RWPE2 (cell line): ENCODE results near the gene HMCN2.

Experiments
- ATAC-seq: fragments of 200-7000 bp; cut with Tn5 transposase; 3 replicates; pipeline ENCODE4 v1.9.1; 2021; ENCODE audit warnings: low read depth
- DNase-seq: peaks from one replicate; pipeline ENCODE4 v3.0.0-alpha.2; 2020; ENCODE audit warnings: low spot score
- H3K27ac ChIP-seq: fragments of 450-650 bp; 2 replicates; pipeline ENCODE4 v1.5.1; 2017; ENCODE audit warnings: mild to moderate bottlenecking; ENCODE audit not compliant: poor library complexity, severe bottlenecking
- H3K27me3 ChIP-seq: fragments of 250-450 bp; sonication (Bioruptor Pico); 2 replicates; pipeline ENCODE4 v1.5.1; 2021; ENCODE audit warnings: mild to moderate bottlenecking, moderate library complexity; ENCODE audit not compliant: insufficient read depth, poor library complexity, severe bottlenecking
- H3K36me3 ChIP-seq: fragments of 250-450 bp; sonication (Bioruptor Pico); 2 replicates; pipeline ENCODE4 v1.5.1; 2020; ENCODE audit warnings: low read depth, mild to moderate bottlenecking, moderate library complexity
- H3K4me1 ChIP-seq: fragments of 250-450 bp; sonication (Bioruptor Pico); 2 replicates; pipeline ENCODE4 v1.5.1; 2021; ENCODE audit warnings: mild to moderate bottlenecking, moderate library complexity; ENCODE audit not compliant: insufficient read depth, poor library complexity, severe bottlenecking
- H3K4me3 ChIP-seq: fragments of 250-450 bp; sonication (Bioruptor Pico); 2 replicates; pipeline ENCODE4 v1.5.1; 2021; ENCODE audit warnings: mild to moderate bottlenecking, moderate library complexity; ENCODE audit not compliant: severe bottlenecking
- H3K9me3 ChIP-seq: fragments of 250-450 bp; sonication (Bioruptor Pico); 2 replicates; pipeline ENCODE4 v1.5.1; 2021; ENCODE audit warnings: mild to moderate bottlenecking, moderate library complexity; ENCODE audit not compliant: severe bottlenecking
- CTCF ChIP-seq: fragments of 450-650 bp; IDR thresholded peaks from one replicate; pipeline ENCODE4 v1.5.1; 2017; ENCODE audit warnings: mild to moderate bottlenecking, moderate library complexity; ENCODE audit not compliant: poor library complexity, severe bottlenecking

Gene HMCN2

DNA sequence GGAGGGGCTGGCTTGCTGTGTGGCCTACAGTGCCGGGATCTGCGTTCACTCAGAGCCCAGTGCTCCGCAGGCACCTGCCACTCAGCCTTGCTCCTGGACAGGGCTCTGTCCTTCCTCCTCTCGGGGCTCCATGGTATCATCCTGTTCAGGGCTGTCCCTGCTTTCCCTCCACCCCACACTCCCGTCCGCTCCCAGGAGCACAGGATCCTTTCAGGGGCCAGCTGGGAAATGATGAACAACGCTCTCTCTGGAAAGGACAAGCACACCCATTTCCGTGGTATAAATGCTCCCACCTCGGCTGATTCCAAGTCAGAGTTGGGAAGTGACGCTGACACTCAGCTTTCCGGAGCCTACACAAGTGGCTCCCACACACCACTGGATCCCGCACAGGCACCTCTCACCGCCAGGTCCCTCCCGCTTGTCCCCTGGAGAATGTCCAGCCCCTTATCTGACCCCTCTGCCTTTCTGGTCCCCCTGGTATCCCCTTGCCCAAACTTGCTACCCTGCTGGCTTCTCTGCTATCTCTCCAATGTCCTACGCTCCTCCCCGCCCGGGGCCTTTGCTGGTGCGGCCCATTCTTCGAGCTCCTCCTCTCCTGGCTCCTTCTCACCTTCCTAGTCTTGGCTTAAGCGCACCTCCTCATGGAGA, 21.3 kb downstream of the HMCN2 start:
- Histone ChIP-seq H3K4me1 (no peaks in the 10 kb centered on the region), H3K27me3 (peaks cover 25% of the 10 kb centered on the region), H3K9me3 (no peaks in the 10 kb centered on the region), H3K36me3 (no peaks in the 10 kb centered on the region), H3K27ac (no peak overlapping the region), H3K4me3 (no peak overlapping the region)
- TF ChIP-seq CTCF: no peak
- DNase-seq (no peak), ATAC-seq (no peak)

DNA sequence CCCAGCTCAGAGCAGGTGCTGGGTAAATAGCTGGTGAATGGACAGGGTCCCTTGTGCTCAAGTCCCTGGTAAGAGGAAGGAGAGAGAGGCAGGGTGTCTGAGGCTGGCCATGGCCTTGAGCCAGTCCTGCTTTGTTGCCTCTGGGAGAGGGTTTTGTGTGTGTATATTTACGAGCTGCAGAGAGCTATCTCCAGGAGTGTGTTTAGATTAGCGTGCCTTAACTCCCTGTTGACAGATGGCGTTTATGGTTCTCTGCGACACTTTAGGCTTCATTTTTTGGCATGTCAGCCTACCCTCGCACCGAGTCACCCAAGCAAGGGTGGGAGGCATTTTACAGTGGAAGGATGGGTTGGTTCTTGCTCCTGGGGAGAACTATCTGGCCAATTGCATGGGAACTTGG, 22.2 kb downstream of the HMCN2 start:
- Histone ChIP-seq H3K36me3 (no peaks in the 10 kb centered on the region), H3K27ac (no peak overlapping the region), H3K4me3 (no peak overlapping the region), H3K9me3 (no peaks in the 10 kb centered on the region), H3K27me3 (peaks cover 25% of the 10 kb centered on the region), H3K4me1 (no peaks in the 10 kb centered on the region)
- no peak for DNase-seq
- TF ChIP-seq CTCF: no peak
- ATAC-seq: no peak

DNA sequence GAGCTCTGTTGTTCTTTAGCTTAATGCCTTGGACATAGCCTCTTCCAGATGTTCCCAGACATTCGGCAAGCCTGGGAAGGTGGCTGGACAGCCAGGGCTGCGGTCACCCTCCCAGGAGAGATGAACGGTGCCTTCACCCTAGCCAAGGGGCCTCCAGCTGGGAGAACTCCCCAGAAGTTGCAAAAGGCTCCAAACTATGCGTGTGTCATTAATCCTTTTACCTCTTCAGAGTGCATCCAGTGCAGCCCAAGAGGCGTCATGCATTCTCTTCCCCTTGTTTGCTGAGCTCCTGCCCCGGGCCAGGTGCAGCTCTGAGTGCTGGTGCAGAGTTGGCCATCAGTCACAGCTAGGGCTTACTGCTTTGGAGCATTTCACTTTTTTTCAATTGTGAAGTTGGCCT, 22.8 kb downstream of the HMCN2 start:
- H3K27me3 ChIP-seq: peaks cover 25% of the 10 kb centered on the region
- DNase-seq: no peak
- ATAC-seq: no peak
- no peaks in the 10 kb centered on the region for H3K9me3 ChIP-seq
- H3K4me1 ChIP-seq: no peaks in the 10 kb centered on the region
- no peak overlapping the region for H3K4me3 ChIP-seq
- H3K27ac ChIP-seq: no peak overlapping the region
- no peak for TF ChIP-seq CTCF
- H3K36me3 ChIP-seq: no peaks in the 10 kb centered on the region

- no peak overlapping the region for H3K27ac ChIP-seq
- no peaks in the 10 kb centered on the region for H3K9me3 ChIP-seq
- ATAC-seq (no peak), DNase-seq (no peak)
- TF ChIP-seq CTCF: no peak
- H3K27me3 ChIP-seq: peaks cover 25% of the 10 kb centered on the region
- no peaks in the 10 kb centered on the region for H3K4me1 ChIP-seq
- no peaks in the 10 kb centered on the region for H3K36me3 ChIP-seq
- H3K4me3 ChIP-seq: no peak overlapping the region
Observed at GRCh38 chr9:130288926-130289690, 23.5 kb downstream of the HMCN2 start.

DNA sequence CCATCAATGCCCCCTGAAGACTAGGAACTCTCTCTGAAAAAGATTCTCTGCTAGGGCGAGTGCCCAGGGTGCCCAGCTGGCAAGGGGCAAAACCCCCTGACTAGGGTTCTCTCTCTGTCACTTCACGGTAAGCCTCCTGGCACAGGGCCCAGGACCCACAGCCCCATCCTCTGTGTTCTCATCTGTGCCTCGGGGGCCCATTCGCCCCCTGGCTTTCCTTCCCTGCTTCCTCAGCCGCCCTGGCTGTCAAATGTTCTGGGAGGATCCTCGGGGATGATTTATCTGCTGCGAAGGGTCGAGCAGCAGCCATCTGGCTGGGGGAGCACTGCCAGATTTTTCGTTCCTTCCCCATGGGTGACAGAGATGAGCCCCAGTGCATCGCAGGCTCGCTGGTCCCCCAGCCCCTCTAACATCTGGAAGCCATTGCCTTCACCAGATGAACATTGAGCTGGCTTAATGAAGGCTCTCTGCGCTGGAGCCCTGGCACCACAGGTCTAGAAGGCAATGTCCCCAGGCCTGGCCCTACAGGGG, 24.2 kb downstream of the HMCN2 start:
- ATAC-seq: no peak
- H3K27me3 ChIP-seq: peaks cover 25% of the 10 kb centered on the region

More for the DNA sequence above, 24.2 kb downstream of the HMCN2 start:
- Histone ChIP-seq H3K9me3 (no peaks in the 10 kb centered on the region), H3K4me3 (no peak overlapping the region), H3K27ac (no peak overlapping the region), H3K36me3 (no peaks in the 10 kb centered on the region), H3K4me1 (no peaks in the 10 kb centered on the region)
- no peak for TF ChIP-seq CTCF
- no peak for DNase-seq
